ENCODE measurements around the gene RNF212. TPM values are rescaled to one million over a fixed set of nuclear protein-coding genes. Genes with fewer than 3 reads are reported as not detected.

The RNF212 gene
- total RNA-seq, 4 donors from 2014 or later: 1.3 TPM; not detected in 3

- no peak overlapping the region for H3K27ac ChIP-seq
- H3K4me3 ChIP-seq: no peak overlapping the region
- ATAC-seq: no peak
- no peak for TF ChIP-seq POLR2A (IDR thresholded peaks at IDR 0.05)
- no peak for TF ChIP-seq CTCF (IDR thresholded peaks at IDR 0.05 in 4 of 5, conservative IDR thresholded peaks at IDR 0.05 in 1 of 5)
- no peaks in the 10 kb centered on the region for H3K27me3 ChIP-seq
- H3K9me3 ChIP-seq: no peaks in the 10 kb centered on the region
- intact Hi-C loops (cut with DNase I; ENCODE audit: low total_unique reads) (no loop called here), in situ Hi-C loops (cut with MboI; ENCODE audit: low sequenced_read_pairs in 4 of 4) (no loop called here)
- no peaks in the 10 kb centered on the region for H3K4me1 ChIP-seq
- DNase-seq: no peak
- H3K36me3 ChIP-seq: no peaks in the 10 kb centered on the region
Observed at GRCh38 chr4:1092026-1092982, 21.1 kb downstream of the RNF212 start.

DNA sequence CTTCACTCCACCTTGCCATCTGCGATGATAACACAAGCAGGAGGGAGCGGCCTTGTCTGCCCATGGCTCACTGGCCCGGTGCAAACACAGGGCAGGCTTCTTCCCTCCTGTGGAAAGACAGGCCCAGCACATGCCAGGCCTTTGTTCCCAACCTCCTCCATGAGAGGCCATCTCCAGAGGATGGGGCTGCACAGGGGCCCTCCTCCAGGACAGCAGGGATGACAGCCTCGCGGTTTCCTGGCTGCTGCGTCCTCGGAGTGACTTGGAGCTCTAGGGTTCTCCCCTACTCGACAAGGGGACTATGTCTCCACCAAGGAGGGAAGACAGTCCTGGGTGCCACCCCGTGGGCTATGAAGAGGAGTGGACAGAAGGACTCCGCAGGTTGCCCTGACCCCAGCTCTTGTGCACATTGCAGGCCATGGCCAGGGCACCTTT is 21.8 kb downstream of the RNF212 start:
- no peak for TF ChIP-seq POLR2A (IDR thresholded peaks at IDR 0.05)
- no peak for TF ChIP-seq CTCF (IDR thresholded peaks at IDR 0.05 in 4 of 5, conservative IDR thresholded peaks at IDR 0.05 in 1 of 5)
- H3K4me3 ChIP-seq: no peak overlapping the region
- no peaks in the 10 kb centered on the region for H3K27me3 ChIP-seq
- DNase-seq (no peak), ATAC-seq (no peak)
- no peaks in the 10 kb centered on the region for H3K36me3 ChIP-seq
- H3K9me3 ChIP-seq: no peaks in the 10 kb centered on the region
- no peaks in the 10 kb centered on the region for H3K4me1 ChIP-seq
- intact Hi-C loops (cut with DNase I; ENCODE audit: low total_unique reads) (no loop called here), in situ Hi-C loops (cut with MboI; ENCODE audit: low sequenced_read_pairs in 4 of 4) (no loop called here)
- no peak overlapping the region for H3K27ac ChIP-seq

- Histone ChIP-seq H3K4me1 (no peaks in the 10 kb centered on the region), H3K27me3 (peaks cover 0 to 2% (median 0%) of the 10 kb centered on the region in 3 donors), H3K4me3 (no peak overlapping the region), H3K9me3 (no peaks in the 10 kb centered on the region), H3K36me3 (no peaks in the 10 kb centered on the region), H3K27ac (no peak overlapping the region)
- in situ Hi-C loops (cut with MboI; ENCODE audit: low sequenced_read_pairs in 4 of 4) (no loop called here), intact Hi-C loops (cut with DNase I; ENCODE audit: low total_unique reads) (no loop called here)
- no peak for DNase-seq
- TF ChIP-seq CTCF (IDR thresholded peaks at IDR 0.05 in 4 of 5, conservative IDR thresholded peaks at IDR 0.05 in 1 of 5) (no peak), POLR2A (IDR thresholded peaks at IDR 0.05) (no peak)
- no peak for ATAC-seq
Observed at GRCh38 chr4:1090465-1091440, 22.6 kb downstream of the RNF212 start.

- no peak overlapping the region for H3K27ac ChIP-seq
- no peaks in the 10 kb centered on the region for H3K36me3 ChIP-seq
- H3K27me3 ChIP-seq: peaks cover 0 to 6% (median 5%) of the 10 kb centered on the region in 3 donors
- DNase-seq (no peak), ATAC-seq (no peak)
- intact Hi-C loops (cut with DNase I; ENCODE audit: low total_unique reads): no loop called here
- H3K4me3 ChIP-seq: no peak overlapping the region
- H3K4me1 ChIP-seq: no peaks in the 10 kb centered on the region
- no peaks in the 10 kb centered on the region for H3K9me3 ChIP-seq
- in situ Hi-C loops (cut with MboI; ENCODE audit: low sequenced_read_pairs in 4 of 4): no loop called here
- TF ChIP-seq CTCF (IDR thresholded peaks at IDR 0.05 in 4 of 5, conservative IDR thresholded peaks at IDR 0.05 in 1 of 5) (no peak), POLR2A (IDR thresholded peaks at IDR 0.05) (no peak)
Observed at GRCh38 chr4:1090036-1090435, 23.3 kb downstream of the RNF212 start.
